Measurements from ENCODE around the gene SLC10A7. TPM values are rescaled to one million over a fixed set of nuclear protein-coding genes. Genes with fewer than 3 reads are reported as not detected.

SLC10A7 gene
- total RNA-seq, 1 donor from 2014 or later, result 8.9 TPM

GRCh38 chr4:146288193-146288592, 233.5 kb downstream of the SLC10A7 start:
- H4K20me1 ChIP-seq (ENCODE audit: insufficient read depth, low read length), result no peaks in the 10 kb centered on the region
- Mint-ChIP-seq H3K27me3 (ENCODE audit: low read depth, unreplicated experiment) (no peaks in the 10 kb centered on the region), H3K27ac (ENCODE audit: unreplicated experiment) (no peak overlapping the region), H3K4me1 (ENCODE audit: low read depth, unreplicated experiment) (no peaks in the 10 kb centered on the region), H3K36me3 (ENCODE audit: low read depth, unreplicated experiment) (no peaks in the 10 kb centered on the region), H3K9me3 (ENCODE audit: unreplicated experiment) (no peaks in the 10 kb centered on the region), H3K4me3 (ENCODE audit: unreplicated experiment) (no peak overlapping the region)
- H2AFZ ChIP-seq (ENCODE audit: low read depth, low read length), result no peak overlapping the region
- H3K9ac ChIP-seq (ENCODE audit: low read length), result no peak overlapping the region
- H3K4me2 ChIP-seq (ENCODE audit: low read length), result no peak overlapping the region
- H3K27ac ChIP-seq (ENCODE audit: low read depth, low read length), result no peak overlapping the region
- no peak for DNase-seq (ENCODE audit: low read depth)
- FAIRE-seq, result no peak
- peaks cover 3% of the 10 kb centered on the region for H3K36me3 ChIP-seq (ENCODE audit: insufficient read depth, low read length)
- no peaks in the 10 kb centered on the region for H3K79me2 ChIP-seq (ENCODE audit: insufficient read depth, low read length)
- TF ChIP-seq CTCF (IDR thresholded peaks at IDR 0.05; ENCODE audit: insufficient read depth, low read depth, low read length) (no peak), EZH2 (IDR thresholded peaks at IDR 0.05; ENCODE audit: insufficient read depth, low read length) (no peak)
- no peak overlapping the region for H3K4me3 ChIP-seq (ENCODE audit: insufficient read depth, low read depth, low read length)
- H3K27me3 ChIP-seq (ENCODE audit: insufficient read depth, low read length), result no peaks in the 10 kb centered on the region
- H3K4me1 ChIP-seq (ENCODE audit: insufficient read depth, low read length), result no peaks in the 10 kb centered on the region
- H3K9me3 ChIP-seq (ENCODE audit: insufficient read depth, low read depth, low read length), result no peaks in the 10 kb centered on the region

DNA sequence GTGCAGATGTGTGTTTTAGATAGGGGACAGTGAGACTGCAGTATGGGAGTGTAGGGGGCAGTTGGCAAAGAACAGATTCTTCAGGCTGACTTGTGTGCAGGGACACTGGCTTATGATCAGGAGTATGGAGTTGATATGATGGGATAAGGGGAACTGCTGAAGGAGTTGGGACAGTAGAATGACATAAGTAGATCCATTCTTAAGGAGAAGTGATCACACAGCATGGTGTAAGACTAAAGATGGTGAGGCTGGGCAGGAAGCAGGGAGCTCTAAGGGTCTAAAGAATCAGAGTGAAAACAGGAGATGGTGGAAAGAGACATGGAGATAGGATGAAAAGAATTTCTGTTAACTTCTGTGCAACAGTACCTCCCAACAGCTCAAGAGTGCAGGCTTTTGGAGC, 236.7 kb downstream of the SLC10A7 start:
- Mint-ChIP-seq H3K27me3 (ENCODE audit: low read depth, unreplicated experiment) (no peaks in the 10 kb centered on the region), H3K36me3 (ENCODE audit: low read depth, unreplicated experiment) (no peaks in the 10 kb centered on the region), H3K9me3 (ENCODE audit: unreplicated experiment) (no peaks in the 10 kb centered on the region), H3K27ac (ENCODE audit: unreplicated experiment) (no peak overlapping the region), H3K4me3 (ENCODE audit: unreplicated experiment) (no peak overlapping the region), H3K4me1 (ENCODE audit: low read depth, unreplicated experiment) (no peaks in the 10 kb centered on the region)
- no peak overlapping the region for H2AFZ ChIP-seq (ENCODE audit: low read depth, low read length)
- H3K9me3 ChIP-seq (ENCODE audit: insufficient read depth, low read depth, low read length), result no peaks in the 10 kb centered on the region
- FAIRE-seq (no peak), DNase-seq (ENCODE audit: low read depth) (no peak)
- H3K79me2 ChIP-seq (ENCODE audit: insufficient read depth, low read length), result no peaks in the 10 kb centered on the region
- no peaks in the 10 kb centered on the region for H4K20me1 ChIP-seq (ENCODE audit: insufficient read depth, low read length)
- H3K4me1 ChIP-seq (ENCODE audit: insufficient read depth, low read length), result no peaks in the 10 kb centered on the region
- no peak overlapping the region for H3K4me3 ChIP-seq (ENCODE audit: insufficient read depth, low read depth, low read length)
- peaks cover 3% of the 10 kb centered on the region for H3K36me3 ChIP-seq (ENCODE audit: insufficient read depth, low read length)
- H3K27ac ChIP-seq (ENCODE audit: low read depth, low read length), result no peak overlapping the region
- H3K9ac ChIP-seq (ENCODE audit: low read length), result no peak overlapping the region
- no peaks in the 10 kb centered on the region for H3K27me3 ChIP-seq (ENCODE audit: insufficient read depth, low read length)
- TF ChIP-seq EZH2 (IDR thresholded peaks at IDR 0.05; ENCODE audit: insufficient read depth, low read length), result no peak
- no peak for TF ChIP-seq CTCF (IDR thresholded peaks at IDR 0.05; ENCODE audit: insufficient read depth, low read depth, low read length)
- H3K4me2 ChIP-seq (ENCODE audit: low read length), result no peak overlapping the region

DNA sequence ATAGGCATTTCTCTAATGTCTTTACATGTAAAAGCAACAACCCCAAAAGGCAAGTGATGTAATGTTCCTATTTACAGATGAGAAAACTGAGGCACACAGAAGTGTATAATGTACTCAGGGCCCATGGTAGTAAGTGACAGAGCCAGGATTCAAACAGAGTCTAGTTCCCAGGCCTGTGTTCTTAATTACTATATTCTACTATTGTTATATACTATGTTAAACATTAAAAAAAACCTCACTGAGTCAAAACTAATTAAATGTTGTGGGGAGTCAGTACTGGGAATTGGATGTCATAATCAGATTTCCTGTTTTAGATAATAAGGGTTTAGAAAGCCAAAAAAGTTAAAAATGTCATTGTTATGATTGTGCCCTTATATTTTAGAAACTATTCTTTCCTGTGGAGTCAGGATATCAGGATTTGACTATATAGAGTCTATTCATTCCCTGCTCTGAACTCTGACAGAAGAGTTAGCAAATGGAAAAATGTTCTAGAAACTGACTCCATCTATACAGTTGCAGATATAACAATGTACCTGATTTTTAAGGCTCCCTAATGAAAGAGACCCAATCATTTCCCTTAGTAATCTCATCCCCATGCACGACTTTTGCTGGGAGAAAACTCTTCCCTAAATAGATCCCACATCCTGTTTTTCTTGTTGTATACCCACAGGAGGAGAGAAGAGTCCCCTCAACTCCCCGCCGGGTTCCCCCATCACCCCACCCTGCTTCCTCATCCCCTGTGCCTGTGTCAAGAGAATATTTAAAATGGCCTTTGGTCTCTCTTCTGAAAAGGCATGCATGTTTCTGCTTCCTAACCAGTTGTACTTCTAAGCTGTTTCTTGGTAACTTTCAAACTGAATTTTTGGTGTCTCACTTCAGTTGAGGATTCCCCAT, 237.7 kb downstream of the SLC10A7 start:
- no peaks in the 10 kb centered on the region for H3K9me3 Mint-ChIP-seq (ENCODE audit: unreplicated experiment)
- Histone ChIP-seq H2AFZ (ENCODE audit: low read depth, low read length) (no peak overlapping the region), H3K9me3 (ENCODE audit: insufficient read depth, low read depth, low read length) (no peaks in the 10 kb centered on the region), H4K20me1 (ENCODE audit: insufficient read depth, low read length) (no peaks in the 10 kb centered on the region), H3K27me3 (ENCODE audit: insufficient read depth, low read length) (no peaks in the 10 kb centered on the region), H3K36me3 (ENCODE audit: insufficient read depth, low read length) (peaks cover 3% of the 10 kb centered on the region), H3K27ac (ENCODE audit: low read depth, low read length) (no peak overlapping the region), H3K4me1 (ENCODE audit: insufficient read depth, low read length) (no peaks in the 10 kb centered on the region), H3K9ac (ENCODE audit: low read length) (no peak overlapping the region), H3K79me2 (ENCODE audit: insufficient read depth, low read length) (no peaks in the 10 kb centered on the region), H3K4me3 (ENCODE audit: insufficient read depth, low read depth, low read length) (no peak overlapping the region), H3K4me2 (ENCODE audit: low read length) (no peak overlapping the region)
- H3K4me3 Mint-ChIP-seq (ENCODE audit: unreplicated experiment), result no peak overlapping the region
- no peaks in the 10 kb centered on the region for H3K27me3 Mint-ChIP-seq (ENCODE audit: low read depth, unreplicated experiment)
- DNase-seq (ENCODE audit: low read depth), result no peak
- no peaks in the 10 kb centered on the region for H3K4me1 Mint-ChIP-seq (ENCODE audit: low read depth, unreplicated experiment)
- H3K36me3 Mint-ChIP-seq (ENCODE audit: low read depth, unreplicated experiment), result no peaks in the 10 kb centered on the region
- no peak for FAIRE-seq
- TF ChIP-seq CTCF (IDR thresholded peaks at IDR 0.05; ENCODE audit: insufficient read depth, low read depth, low read length), result no peak
- TF ChIP-seq EZH2 (IDR thresholded peaks at IDR 0.05; ENCODE audit: insufficient read depth, low read length), result no peak
- H3K27ac Mint-ChIP-seq (ENCODE audit: unreplicated experiment), result no peak overlapping the region
